ENCODE data around the gene KLHL26.
"Not testable (repeated sequence)": the region's sequence is repeated elsewhere in the genome, so short reads cannot be mapped to it uniquely, and the experiment has no call there.

The KLHL26 gene, protein sequence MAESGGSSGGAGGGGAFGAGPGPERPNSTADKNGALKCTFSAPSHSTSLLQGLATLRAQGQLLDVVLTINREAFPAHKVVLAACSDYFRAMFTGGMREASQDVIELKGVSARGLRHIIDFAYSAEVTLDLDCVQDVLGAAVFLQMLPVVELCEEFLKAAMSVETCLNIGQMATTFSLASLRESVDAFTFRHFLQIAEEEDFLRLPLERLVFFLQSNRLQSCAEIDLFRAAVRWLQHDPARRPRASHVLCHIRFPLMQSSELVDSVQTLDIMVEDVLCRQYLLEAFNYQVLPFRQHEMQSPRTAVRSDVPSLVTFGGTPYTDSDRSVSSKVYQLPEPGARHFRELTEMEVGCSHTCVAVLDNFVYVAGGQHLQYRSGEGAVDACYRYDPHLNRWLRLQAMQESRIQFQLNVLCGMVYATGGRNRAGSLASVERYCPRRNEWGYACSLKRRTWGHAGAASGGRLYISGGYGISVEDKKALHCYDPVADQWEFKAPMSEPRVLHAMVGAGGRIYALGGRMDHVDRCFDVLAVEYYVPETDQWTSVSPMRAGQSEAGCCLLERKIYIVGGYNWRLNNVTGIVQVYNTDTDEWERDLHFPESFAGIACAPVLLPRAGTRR

GRCh38 chr19:18636969-18637629 lies at the start of gene KLHL26:
TSS of gene KLHL26 (plus strand) at chr19:18637028. CDS start at chr19:18637055, 27 bp downstream.
- in situ Hi-C loops (cut with MboI; ENCODE audit: low sequenced_read_pairs) = no loop called here

GRCh38 chr19:18587561-18587960 lies 49.3 kb upstream of the KLHL26 start:
- in situ Hi-C loops (cut with MboI; ENCODE audit: low sequenced_read_pairs) = no loop called here

GRCh38 chr19:18587962-18588610 lies 48.7 kb upstream of the KLHL26 start:
- in situ Hi-C loops (cut with MboI; ENCODE audit: low sequenced_read_pairs) = no loop called here

GRCh38 chr19:18588611-18589379 lies 48.0 kb upstream of the KLHL26 start, which contains the start of gene REX1BD:
TSS of gene REX1BD (plus strand) at chr19:18588798. CDS start at chr19:18588802, 4 bp downstream.
- in situ Hi-C loops (cut with MboI; ENCODE audit: low sequenced_read_pairs) = no loop called here

GRCh38 chr19:18589380-18590272 lies 47.2 kb upstream of the KLHL26 start:
- in situ Hi-C loops (cut with MboI; ENCODE audit: low sequenced_read_pairs) = no loop called here

- in situ Hi-C loops (cut with MboI; ENCODE audit: low sequenced_read_pairs) = no loop called here
Observed at GRCh38 chr19:18590273-18591272, 46.3 kb upstream of the KLHL26 start.

DNA sequence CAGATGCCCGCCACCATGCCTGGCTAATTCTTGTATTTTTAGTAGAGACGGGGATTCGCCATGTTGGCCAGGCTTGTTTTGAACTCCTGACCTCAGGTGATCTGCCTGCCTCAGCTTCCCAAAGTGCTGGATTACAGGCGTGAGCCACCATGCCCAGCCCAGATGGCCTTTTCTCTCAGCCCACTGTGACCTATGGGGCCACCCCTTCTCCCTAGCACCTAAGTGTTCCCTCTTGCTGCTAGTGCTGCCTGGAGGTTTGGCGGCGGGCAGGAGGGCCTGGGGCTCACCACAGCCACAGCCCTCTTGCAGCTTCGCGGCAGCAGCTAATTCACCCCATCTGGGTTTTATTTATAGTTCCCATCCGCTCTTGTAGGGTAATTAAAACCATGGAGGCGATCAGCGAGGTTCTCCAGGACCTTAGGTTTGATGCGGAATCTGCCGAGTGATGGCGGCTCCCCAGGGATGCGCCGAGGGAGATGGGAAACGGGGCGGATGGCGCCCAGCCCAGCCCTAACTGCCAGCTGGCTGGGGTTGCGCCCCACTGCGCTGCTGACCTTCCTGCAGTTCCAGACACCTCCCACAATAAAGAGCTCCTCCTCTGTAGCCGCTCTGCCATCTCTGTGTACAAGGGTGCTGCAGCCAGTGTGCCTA lies 45.0 kb upstream of the KLHL26 start:
- in situ Hi-C loops (cut with MboI; ENCODE audit: low sequenced_read_pairs) = no loop called here

GRCh38 chr19:18592732-18593131 lies 44.1 kb upstream of the KLHL26 start:
- in situ Hi-C loops (cut with MboI; ENCODE audit: low sequenced_read_pairs) = not testable (repeated sequence)

DNA sequence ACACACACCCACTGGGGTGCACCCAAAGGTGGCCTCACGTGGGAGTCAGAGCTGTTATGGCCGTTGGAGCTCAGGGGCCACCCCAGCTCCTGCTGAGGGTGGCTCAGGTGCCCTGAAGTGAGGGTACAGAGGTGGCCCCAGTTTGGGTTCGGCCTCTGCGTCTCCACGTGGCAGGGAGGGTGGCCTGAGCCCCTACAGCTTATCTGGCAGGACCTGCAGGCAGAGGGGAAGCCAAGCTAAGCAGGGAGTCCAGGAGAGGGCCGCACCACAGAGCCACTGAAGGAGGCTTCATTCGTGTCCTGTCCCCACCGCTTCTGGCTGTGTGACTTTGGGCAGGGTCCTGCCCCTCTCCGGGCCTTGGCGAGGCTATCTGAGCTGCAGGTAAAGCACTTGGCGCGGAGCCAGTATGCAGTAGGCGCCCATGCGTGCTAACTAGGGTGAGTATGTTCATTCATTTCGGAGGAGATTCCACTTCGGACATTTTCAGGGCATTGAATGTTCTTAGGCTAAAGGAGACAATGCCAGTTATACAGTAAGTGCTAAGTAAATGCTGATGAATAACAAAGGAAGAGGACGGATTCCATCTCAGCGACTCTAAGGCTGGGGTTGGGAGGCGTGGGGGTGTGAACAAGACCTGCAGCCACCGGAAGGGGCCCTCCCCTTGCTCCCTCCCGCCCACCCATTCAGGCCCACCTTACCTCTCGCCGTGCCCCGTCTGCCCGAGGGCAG lies 43.3 kb upstream of the KLHL26 start:
- in situ Hi-C loops (cut with MboI; ENCODE audit: low sequenced_read_pairs) = no loop called here

GRCh38 chr19:18594096-18594823 lies 42.6 kb upstream of the KLHL26 start:
- in situ Hi-C loops (cut with MboI; ENCODE audit: low sequenced_read_pairs) = no loop called here

DNA sequence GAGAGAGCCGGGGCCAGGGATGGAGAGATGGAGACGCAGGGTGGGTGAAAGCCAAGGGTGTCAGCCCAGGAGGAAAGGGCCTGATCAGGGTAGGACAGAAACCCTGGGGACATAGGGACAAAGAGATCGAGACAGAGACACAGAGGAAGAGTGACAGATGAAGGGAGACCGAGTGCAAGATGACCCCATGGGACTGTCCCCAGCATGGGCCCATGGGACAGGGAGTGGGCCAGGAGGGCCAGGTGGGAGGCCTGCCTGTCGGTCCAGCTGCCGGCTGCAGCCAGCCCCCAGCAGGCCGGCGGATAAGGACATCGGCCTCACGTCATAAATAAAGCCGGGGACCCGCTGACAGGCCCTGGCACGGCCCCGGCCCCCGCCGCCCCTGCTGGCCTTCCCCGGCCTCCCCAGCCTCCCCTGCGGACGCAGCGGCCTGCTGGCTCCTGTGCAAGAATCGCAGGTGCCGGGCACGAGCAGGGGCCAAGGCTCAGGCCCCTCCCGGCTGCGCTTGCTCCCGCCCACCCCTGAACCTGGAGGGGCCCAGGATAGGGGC lies 41.9 kb upstream of the KLHL26 start:
- in situ Hi-C loops (cut with MboI; ENCODE audit: low sequenced_read_pairs) = no loop called here

DNA sequence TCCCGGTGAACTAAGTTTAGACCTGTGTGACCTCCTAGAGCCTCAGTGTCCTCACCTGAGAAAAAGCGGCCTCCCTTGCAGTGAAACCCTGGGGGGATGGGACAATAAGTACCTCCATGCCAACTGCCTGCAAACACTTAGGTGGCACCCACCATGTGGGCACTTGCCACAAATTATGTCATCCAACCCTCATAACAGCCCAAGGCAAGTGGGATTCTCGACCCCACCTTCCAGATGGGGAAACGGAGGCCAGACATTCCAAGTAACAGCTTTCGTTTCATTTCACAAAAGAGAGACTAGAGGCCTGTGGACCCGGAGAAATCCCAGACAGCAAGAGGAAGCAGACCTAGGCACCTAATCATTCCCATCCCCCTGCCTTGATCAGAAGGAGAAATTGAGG lies 41.4 kb upstream of the KLHL26 start:
- in situ Hi-C loops (cut with MboI; ENCODE audit: low sequenced_read_pairs) = no loop called here

- in situ Hi-C loops (cut with MboI; ENCODE audit: low sequenced_read_pairs) = no loop called here
Observed at GRCh38 chr19:18596752-18597157, 40.1 kb upstream of the KLHL26 start.

DNA sequence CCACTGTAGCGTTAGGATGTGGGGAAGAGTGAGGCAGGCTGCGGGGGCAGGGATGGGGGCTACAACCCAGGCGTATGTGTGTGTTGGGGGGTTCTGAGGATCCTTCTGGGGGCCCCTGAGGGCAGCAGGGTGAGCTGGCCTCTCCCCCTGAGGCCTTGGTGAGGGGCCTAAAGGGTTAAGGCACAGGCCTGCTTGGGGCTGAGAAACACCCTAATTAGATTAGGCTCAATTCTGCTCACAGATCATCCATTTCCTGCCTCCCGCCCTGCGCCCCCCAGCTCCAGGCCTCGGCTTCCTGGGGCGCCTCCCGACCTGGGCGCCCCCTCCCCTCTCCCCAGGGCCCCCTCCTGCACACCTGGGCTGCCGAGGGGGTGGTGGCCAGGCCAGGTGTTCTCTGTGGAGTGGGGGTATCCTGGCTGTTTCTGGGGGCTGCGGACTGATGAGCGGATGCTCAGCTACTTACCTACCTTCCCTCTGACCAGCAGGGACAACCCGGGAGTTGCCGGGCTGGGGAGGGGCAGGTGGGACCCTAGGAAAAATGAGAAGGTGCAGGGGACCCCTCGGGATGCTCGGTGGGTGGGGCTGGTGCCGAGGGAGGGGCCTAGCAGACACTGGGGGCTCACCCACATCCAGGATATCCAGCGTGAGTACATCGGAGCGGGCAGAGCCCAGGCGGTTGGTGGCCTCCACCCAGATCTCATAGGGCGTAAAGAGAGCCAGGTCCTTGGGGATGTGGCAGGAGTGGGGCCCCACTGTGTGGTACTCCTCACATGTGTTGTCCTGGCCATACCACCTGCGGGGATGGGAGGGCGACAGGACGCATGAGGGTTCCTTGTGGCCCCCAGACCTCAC lies 38.8 kb upstream of the KLHL26 start:
- in situ Hi-C loops (cut with MboI; ENCODE audit: low sequenced_read_pairs) = no loop called here

GRCh38 chr19:18599485-18599884 lies 37.3 kb upstream of the KLHL26 start:
- in situ Hi-C loops (cut with MboI; ENCODE audit: low sequenced_read_pairs) = no loop called here
